ENCODE measurements around the gene COL6A2. TPM values are rescaled to one million over a fixed set of nuclear protein-coding genes. Genes with fewer than 3 reads are reported as not detected.
"Not testable (repeated sequence)": the region's sequence is repeated elsewhere in the genome, so short reads cannot be mapped to it uniquely, and the experiment has no call there.

Gene COL6A2
- polyA plus RNA-seq, 1 donor = 201 TPM

DNA sequence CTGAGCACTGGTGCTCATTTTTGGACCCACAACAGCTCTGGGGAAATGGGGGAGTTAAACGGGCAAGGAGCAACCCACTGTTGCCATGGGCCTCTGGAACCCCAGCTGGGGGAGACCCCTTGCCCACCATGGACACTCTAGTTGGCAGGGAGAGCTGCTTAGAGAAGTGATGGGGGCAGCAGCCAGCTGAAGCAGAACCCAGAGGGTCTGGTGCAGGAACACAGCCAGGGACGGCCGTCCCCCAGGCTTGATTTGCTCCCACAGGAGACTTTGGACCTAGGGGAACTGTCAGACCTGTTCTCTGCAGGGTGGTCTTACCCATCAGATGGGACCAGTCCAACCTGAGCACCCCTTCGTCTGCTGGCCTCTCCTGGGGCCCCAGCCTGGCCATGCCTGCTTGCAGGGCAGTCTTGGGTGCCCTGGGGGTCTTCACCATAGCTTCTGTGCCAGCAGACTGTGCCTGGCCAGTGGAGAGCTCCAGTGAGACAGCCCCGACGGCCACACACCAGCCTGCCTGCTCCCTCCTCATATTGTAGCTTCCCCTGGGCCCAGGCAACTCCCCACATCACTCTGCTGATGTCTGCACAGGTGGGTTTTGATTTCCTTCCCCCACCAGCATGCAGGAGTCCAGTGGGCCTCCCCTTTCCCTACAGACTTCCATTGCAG lies 75.1 kb downstream of the COL6A2 start:
- H3K36me3 ChIP-seq (ENCODE audit: control insufficient read depth, insufficient read depth, low read length) = no peaks in the 10 kb centered on the region
- no peaks in the 10 kb centered on the region for H3K27me3 ChIP-seq (ENCODE audit: control insufficient read depth, insufficient read depth, low read length)
- H3K4me3 ChIP-seq (ENCODE audit: low read length) = no peak overlapping the region
- H3K27ac ChIP-seq (ENCODE audit: low read length) = no peak overlapping the region
- peaks cover 3% of the 10 kb centered on the region for H3K9me3 ChIP-seq (ENCODE audit: control insufficient read depth, low read depth, low read length)
- no peaks in the 10 kb centered on the region for H3K4me1 ChIP-seq (ENCODE audit: control insufficient read depth, insufficient read depth, low read length)
- DNase-seq = no peak
- WGBS (ENCODE audit: insufficient coverage, low lambda C conversion rate) = no CpG with 5 or more reads among the region's 6 CpGs

DNA sequence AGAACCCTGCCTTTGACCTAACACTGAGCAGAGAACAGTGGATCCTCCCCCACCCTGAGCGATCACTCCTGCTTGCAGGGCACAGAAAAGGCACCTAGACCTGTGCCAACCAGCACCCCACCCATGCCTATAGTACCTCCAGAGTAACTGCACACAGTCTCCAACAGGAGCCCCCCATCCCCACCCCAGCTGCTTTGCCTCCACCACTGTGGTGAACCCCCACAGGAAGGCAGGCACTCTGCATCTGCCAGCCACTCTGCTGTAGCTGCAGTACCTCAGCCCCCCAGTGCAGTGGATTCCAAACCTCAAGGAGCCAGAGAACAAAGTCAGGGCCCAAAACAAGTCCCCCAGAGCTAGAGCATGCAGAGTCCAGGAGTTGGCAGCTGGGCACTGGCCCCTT lies 75.7 kb downstream of the COL6A2 start:
- WGBS (ENCODE audit: insufficient coverage, low lambda C conversion rate) = no CpG with 5 or more reads among the region's 1 CpG
- H3K27me3 ChIP-seq (ENCODE audit: control insufficient read depth, insufficient read depth, low read length) = no peaks in the 10 kb centered on the region
- H3K9me3 ChIP-seq (ENCODE audit: control insufficient read depth, low read depth, low read length) = peaks cover 3% of the 10 kb centered on the region
- H3K36me3 ChIP-seq (ENCODE audit: control insufficient read depth, insufficient read depth, low read length) = no peaks in the 10 kb centered on the region
- no peak overlapping the region for H3K27ac ChIP-seq (ENCODE audit: low read length)
- H3K4me1 ChIP-seq (ENCODE audit: control insufficient read depth, insufficient read depth, low read length) = no peaks in the 10 kb centered on the region
- no peak for DNase-seq
- H3K4me3 ChIP-seq (ENCODE audit: low read length) = no peak overlapping the region

DNA sequence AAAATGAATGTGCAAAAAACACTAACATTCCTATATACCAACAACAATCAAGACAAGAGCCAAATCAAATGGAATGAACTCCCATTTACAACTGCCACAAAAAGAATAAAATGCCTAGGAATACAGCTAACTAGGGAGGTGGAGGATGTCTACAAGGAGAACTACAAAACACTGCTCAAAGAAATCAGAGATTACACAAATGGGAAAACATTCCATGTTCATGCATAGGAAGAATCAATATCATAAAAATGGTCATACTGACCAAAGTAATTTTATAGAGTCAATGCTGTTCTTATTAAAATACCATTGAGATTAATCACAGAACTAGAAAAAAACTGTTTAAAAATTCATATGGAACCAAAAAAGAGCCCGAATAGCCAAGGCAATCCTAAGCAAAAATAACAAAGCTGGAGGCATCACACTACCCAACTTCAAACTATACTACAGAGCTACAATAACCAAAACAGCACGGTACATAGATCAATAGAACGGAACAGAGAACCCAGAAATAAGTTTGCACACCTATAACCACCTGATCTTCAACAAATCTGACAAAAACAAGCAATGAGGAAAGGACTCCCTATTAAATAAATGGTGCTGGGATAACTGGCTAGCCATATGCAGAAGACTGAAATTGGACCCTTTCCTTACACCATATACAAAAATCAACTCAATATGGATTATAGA lies 78.7 kb downstream of the COL6A2 start:
- not testable (repeated sequence) for H3K4me3 ChIP-seq (ENCODE audit: low read length); DNase-seq; H3K27ac ChIP-seq (ENCODE audit: low read length); H3K36me3 ChIP-seq (ENCODE audit: control insufficient read depth, insufficient read depth, low read length); H3K4me1 ChIP-seq (ENCODE audit: control insufficient read depth, insufficient read depth, low read length); H3K9me3 ChIP-seq (ENCODE audit: control insufficient read depth, low read depth, low read length); H3K27me3 ChIP-seq (ENCODE audit: control insufficient read depth, insufficient read depth, low read length)
- no CpG with 5 or more reads among the region's 3 CpGs for WGBS (ENCODE audit: insufficient coverage, low lambda C conversion rate)

DNA sequence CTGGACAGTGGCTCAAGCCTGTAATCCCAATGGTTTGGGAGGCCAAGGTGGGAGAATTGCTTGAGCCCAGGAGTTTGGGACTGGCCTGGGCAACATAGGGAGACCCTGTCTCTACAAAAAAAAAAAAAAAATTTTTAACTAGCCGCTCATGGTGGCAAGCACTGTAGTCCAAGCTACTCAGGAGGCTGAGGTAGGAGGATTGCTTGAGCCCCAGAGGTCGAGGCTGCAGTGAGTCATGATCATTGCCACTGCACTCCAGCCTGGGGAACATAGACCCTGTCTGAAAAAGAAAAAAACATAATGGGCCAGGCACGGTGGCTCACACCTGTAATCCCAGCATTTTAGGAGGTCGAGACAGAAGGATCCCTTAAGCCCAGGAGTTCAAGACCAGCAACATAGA lies 81.0 kb downstream of the COL6A2 start:
- H3K27me3 ChIP-seq (ENCODE audit: control insufficient read depth, insufficient read depth, low read length) = no peaks in the 10 kb centered on the region
- no peak overlapping the region for H3K27ac ChIP-seq (ENCODE audit: low read length)
- H3K4me1 ChIP-seq (ENCODE audit: control insufficient read depth, insufficient read depth, low read length) = no peaks in the 10 kb centered on the region
- WGBS (ENCODE audit: insufficient coverage, low lambda C conversion rate) = 90% methylated on average over 2 of the region's 4 CpGs
- DNase-seq = no peak
- no peaks in the 10 kb centered on the region for H3K36me3 ChIP-seq (ENCODE audit: control insufficient read depth, insufficient read depth, low read length)
- no peak overlapping the region for H3K4me3 ChIP-seq (ENCODE audit: low read length)
- H3K9me3 ChIP-seq (ENCODE audit: control insufficient read depth, low read depth, low read length) = peaks cover 9% of the 10 kb centered on the region

Other genes starting within 250 kb of the COL6A2 start
- gene COL6A1, start 116.3 kb upstream of the COL6A2 start, polyA plus RNA-seq = 470 TPM
- 61.8 TPM for gene FTCD, start 57.5 kb downstream of the COL6A2 start, polyA plus RNA-seq
- 13.2 TPM for gene SPATC1L, start 86.3 kb downstream of the COL6A2 start, polyA plus RNA-seq
- 33.3 TPM for gene LSS, start 130.7 kb downstream of the COL6A2 start, polyA plus RNA-seq
- gene MCM3AP, start 187.5 kb downstream of the COL6A2 start, polyA plus RNA-seq = 77.5 TPM
- gene YBEY, start 188.2 kb downstream of the COL6A2 start, polyA plus RNA-seq = 22.1 TPM
- 8.7 TPM for gene C21orf58, start 225.8 kb downstream of the COL6A2 start, polyA plus RNA-seq
- 17.9 TPM for gene PCNT, start 226.0 kb downstream of the COL6A2 start, polyA plus RNA-seq

Measured in large intestine (tissue), 3 donors.